LNCaP clone FGC (cell line): ENCODE data around the gene BICD2.

Experiments used
- DNase-seq: peaks from one replicate; pipeline ENCODE4 v3.0.0-alpha.2; 2011; ENCODE audit warnings: low read depth
- H3K4me3 ChIP-seq: 2 replicates; pipeline ENCODE4 v1.5.1; 2011; ENCODE audit warnings: mild to moderate bottlenecking, low read depth, low read length, control low read depth
- TF ChIP-seq, protein P1 (sequence below): IDR thresholded peaks from 2 replicates; pipeline ENCODE4 v1.5.1; 2012; ENCODE audit warnings: mild to moderate bottlenecking; ENCODE audit not compliant: control insufficient read depth, insufficient read depth; ENCODE audit errors: extremely low read depth

BICD2 gene

DNA sequence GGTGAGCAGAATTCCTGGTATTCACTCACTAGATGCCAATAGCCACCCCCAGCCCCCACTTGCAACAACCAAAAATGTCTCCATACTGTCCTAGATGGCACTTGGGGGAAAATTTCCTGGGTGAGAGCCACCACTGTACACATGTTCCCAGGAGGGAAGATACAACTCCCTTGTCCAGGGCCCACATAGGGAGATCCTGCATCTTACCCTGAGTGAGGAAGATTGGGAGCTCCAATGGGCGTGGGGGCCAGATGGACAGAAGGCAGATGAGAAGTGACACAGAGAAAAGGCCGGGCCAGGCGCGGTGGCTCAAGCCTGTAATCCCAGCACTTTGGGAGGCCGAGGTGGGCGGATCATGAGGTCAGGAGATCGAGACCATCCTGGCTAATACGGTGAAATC lies 82.4 kb downstream of the BICD2 start:
- no peak overlapping the region for H3K4me3 ChIP-seq
- TF ChIP-seq, protein P1, sequence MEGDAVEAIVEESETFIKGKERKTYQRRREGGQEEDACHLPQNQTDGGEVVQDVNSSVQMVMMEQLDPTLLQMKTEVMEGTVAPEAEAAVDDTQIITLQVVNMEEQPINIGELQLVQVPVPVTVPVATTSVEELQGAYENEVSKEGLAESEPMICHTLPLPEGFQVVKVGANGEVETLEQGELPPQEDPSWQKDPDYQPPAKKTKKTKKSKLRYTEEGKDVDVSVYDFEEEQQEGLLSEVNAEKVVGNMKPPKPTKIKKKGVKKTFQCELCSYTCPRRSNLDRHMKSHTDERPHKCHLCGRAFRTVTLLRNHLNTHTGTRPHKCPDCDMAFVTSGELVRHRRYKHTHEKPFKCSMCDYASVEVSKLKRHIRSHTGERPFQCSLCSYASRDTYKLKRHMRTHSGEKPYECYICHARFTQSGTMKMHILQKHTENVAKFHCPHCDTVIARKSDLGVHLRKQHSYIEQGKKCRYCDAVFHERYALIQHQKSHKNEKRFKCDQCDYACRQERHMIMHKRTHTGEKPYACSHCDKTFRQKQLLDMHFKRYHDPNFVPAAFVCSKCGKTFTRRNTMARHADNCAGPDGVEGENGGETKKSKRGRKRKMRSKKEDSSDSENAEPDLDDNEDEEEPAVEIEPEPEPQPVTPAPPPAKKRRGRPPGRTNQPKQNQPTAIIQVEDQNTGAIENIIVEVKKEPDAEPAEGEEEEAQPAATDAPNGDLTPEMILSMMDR: no peak
- no peak for DNase-seq

DNA sequence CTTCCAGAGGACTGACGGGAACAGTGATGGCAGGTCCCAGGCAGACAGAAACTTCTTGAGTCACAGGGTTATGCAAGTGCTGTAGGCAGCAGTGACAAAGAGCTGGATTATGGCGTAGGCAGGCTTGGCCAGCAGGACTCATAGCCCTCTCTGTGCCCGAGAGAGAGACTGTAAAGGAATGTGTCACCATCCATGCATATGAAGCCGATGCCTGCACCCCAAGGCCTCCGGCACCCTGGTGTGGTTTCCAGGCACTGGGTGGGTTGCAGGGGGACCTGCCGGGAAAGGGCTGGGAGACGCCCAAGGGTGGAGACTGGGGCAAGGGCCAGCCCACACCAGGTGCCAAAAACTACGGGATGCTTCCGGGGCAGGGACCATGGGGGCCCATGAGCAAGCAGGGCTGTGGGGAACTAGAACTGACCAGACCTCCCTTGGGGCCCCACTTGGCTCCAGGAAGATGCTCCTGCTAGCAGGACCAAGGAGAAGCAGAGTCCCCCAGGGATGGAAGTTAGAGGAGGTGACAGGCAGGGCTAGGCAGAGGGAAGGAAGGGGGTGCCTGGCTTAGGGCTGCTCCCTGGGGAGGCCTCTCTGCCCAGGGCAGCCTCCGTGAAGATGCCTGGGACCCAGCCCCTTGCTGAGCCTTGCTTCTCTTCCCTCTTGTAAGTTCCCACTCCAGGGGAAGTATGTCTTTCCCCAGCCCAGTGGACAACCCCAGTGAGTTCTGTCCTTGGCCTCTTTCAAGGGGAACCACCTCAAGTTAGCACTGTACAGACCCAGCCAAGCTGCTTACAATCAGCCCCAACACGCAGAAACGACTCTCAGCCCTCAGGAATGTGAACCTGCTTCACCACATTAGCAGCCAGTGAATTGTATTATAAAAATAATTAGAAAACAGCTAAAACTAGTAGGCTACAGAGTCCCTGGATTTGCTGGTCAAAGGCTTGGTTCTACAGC lies 84.2 kb downstream of the BICD2 start:
- TF ChIP-seq, protein P1: no peak
- no peak for DNase-seq
- H3K4me3 ChIP-seq: no peak overlapping the region

DNA sequence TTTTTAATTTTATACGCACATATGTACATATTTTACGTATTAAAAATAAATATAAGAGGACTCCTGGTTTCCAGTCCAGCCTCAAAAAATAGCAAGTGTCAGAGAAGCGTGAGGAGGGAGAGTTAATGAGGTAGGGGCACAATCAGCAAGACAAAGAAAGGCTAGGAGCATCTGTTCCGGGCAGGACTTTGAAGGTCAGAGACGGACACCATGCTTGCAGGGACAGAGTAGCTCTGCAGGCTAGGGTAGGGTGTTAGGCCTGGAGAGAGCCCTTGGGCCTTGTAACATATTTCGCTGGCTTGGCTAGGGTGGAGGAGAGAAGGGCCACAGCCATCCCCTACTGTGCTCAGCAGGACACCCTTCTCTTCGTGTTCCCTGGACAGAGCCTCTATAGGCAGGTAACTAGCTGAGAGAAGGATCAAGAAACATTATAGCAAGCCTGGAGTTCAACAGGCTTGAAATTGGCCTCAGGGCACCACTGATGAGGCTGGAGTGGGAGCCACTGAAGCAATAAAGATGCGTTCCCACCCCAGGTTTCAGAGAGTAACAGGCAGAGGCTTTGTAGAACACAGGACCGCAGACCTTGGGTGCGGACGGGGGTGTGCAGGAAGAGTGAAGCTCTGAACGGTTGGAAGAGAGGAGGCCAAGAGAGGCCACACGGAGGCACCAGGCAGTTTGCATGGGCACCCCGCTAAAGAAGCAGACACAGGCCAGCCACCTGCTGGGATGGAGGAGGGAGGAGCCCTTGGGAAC lies 85.0 kb downstream of the BICD2 start:
- no peak for DNase-seq
- H3K4me3 ChIP-seq: no peak overlapping the region
- TF ChIP-seq, protein P1: no peak

DNA sequence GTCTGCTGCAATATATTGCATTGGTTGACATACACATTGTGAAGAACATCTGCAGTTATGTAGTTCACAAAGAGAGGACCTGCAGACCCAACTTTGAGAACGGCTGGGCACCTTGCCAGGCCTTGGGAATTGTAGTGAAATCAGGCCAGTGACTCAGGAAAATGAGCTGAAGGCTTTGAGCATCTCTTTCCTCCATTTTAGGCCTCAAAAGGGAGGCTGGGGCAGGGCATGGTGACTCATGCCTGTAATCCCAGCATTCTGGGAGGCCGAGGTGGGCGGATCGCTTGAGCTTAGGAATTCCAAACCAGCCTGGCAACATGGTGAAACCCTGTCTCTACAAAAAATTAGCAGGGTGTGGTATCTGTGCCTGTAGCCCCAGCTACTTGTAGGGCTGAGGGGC lies 93.3 kb downstream of the BICD2 start:
- peak overlapping the region; percentile 60 for H3K4me3 ChIP-seq
- DNase-seq: no peak
- TF ChIP-seq, protein P1: no peak

DNA sequence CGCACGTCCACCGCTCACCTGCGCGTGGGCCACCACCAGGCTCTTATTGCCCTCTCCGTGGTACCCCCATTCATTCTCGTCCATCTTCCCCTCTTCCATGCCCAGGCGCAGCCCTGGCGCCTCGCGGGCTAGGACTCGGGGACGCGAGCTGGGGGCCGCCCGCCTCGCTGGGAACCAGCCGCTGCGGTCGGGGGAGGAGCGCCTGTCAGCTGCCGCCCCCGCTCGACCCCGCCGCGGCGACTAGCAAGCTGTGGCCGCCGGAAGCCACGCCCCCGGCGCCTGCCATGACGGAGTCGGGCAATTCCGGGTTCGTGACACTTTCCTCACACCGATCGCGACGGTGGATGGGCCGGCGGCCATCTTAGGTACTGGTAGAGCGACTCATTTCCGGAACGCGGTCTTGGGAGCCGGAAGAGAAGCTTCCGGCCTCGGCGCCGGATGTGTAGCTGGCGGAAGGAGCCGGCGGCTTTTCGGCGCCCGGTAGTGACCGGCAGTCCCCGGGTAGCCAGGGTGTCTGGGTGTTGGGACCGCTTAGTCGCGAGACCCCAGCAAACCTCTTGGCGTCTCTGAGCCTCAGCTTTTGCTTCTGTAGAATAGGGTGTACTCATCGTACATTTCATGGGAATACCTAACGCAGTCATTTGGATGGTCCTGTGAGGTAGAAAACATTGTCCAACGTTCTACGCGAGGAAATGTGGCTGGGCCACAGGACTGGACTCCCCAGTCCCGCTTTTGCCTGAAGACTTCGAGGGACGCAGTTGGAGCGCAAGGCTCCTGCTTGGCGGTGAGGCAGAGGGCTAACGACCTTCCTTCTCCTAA lies 94.5 kb downstream of the BICD2 start, which contains the start of gene IPPK:
Gene IPPK, minus strand, starts transcription at position 242 of the 819 bp plus-strand sequence. Its CDS starts 143 bp downstream, at position 99.
- TF ChIP-seq, protein P1: no peak
- DNase-seq: peak; percentile 96
- peak within 1 kb of the TSS; percentile 60 for H3K4me3 ChIP-seq

DNA sequence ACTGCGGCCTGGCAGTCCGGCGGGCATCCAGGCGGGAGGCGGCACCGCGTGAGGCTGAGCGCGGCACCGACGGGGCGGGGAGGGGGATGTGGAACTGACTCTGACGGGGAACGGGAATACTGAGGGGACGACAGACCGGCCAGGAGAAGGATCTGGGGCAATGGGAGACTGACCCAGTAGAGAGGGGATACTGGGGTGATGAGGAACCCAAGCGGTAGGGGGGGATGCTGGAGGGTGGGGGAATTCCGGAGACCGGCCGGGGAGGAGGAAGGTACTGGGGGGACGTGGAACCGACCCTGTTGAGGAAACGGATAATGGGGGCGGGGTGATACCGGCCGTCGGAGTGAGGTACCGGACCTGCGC lies 95.1 kb downstream of the BICD2 start:
- no peak for DNase-seq
- H3K4me3 ChIP-seq: peak overlapping the region; percentile 60
- TF ChIP-seq, protein P1: no peak
